ENCODE measurements around the gene ACKR3. TPM values are rescaled to one million over a fixed set of nuclear protein-coding genes. Genes with fewer than 3 reads are reported as not detected.

Gene ACKR3
- total RNA-seq, 4 donors from 2014 or later, result 7.1 to 55.0 (median 15.2) TPM

GRCh38 chr2:236610991-236611821 is 41.6 kb downstream of the ACKR3 start:
- Histone ChIP-seq H3K27ac (no peak overlapping the region), H3K4me3 (no peak overlapping the region), H3K9me3 (no peaks in the 10 kb centered on the region), H3K36me3 (no peaks in the 10 kb centered on the region), H3K27me3 (no peaks in the 10 kb centered on the region), H3K4me1 (peaks cover 8 to 16% of the 10 kb centered on the region in 2 donors)
- DNase-seq, result no peak
- ATAC-seq, result no peak
- in situ Hi-C loops (cut with MboI; ENCODE audit: low sequenced_read_pairs in 4 of 4) (no loop called here), intact Hi-C loops (cut with DNase I; ENCODE audit: low total_unique reads) (no loop called here)
- no peak for TF ChIP-seq POLR2A (IDR thresholded peaks at IDR 0.05)
- TF ChIP-seq CTCF (IDR thresholded peaks at IDR 0.05 in 4 of 5, conservative IDR thresholded peaks at IDR 0.05 in 1 of 5), result no peak

GRCh38 chr2:236612737-236613136 is 43.1 kb downstream of the ACKR3 start:
- Histone ChIP-seq H3K27me3 (no peaks in the 10 kb centered on the region), H3K36me3 (no peaks in the 10 kb centered on the region), H3K9me3 (no peaks in the 10 kb centered on the region), H3K4me3 (no peak overlapping the region), H3K27ac (no peak overlapping the region), H3K4me1 (peaks cover 8 to 16% of the 10 kb centered on the region in 2 donors)
- intact Hi-C loops (cut with DNase I; ENCODE audit: low total_unique reads), result no loop called here
- DNase-seq, result no peak
- ATAC-seq, result no peak
- TF ChIP-seq CTCF (IDR thresholded peaks at IDR 0.05 in 4 of 5, conservative IDR thresholded peaks at IDR 0.05 in 1 of 5), result no peak
- no peak for TF ChIP-seq POLR2A (IDR thresholded peaks at IDR 0.05)
- in situ Hi-C loops (cut with MboI; ENCODE audit: low sequenced_read_pairs in 4 of 4), result no loop called here

GRCh38 chr2:236613612-236614011 is 44.0 kb downstream of the ACKR3 start:
- H3K27ac ChIP-seq, result no peak overlapping the region
- H3K36me3 ChIP-seq, result no peaks in the 10 kb centered on the region
- DNase-seq (no peak), ATAC-seq (no peak)
- H3K4me3 ChIP-seq, result no peak overlapping the region
- no peaks in the 10 kb centered on the region for H3K27me3 ChIP-seq
- intact Hi-C loops (cut with DNase I; ENCODE audit: low total_unique reads) (no loop called here), in situ Hi-C loops (cut with MboI; ENCODE audit: low sequenced_read_pairs in 4 of 4) (no loop called here)
- H3K9me3 ChIP-seq, result no peaks in the 10 kb centered on the region
- TF ChIP-seq POLR2A (IDR thresholded peaks at IDR 0.05), result no peak
- TF ChIP-seq CTCF (IDR thresholded peaks at IDR 0.05 in 4 of 5, conservative IDR thresholded peaks at IDR 0.05 in 1 of 5), result no peak
- H3K4me1 ChIP-seq, result peaks cover 8 to 16% of the 10 kb centered on the region in 2 donors

- no peak for DNase-seq
- in situ Hi-C loops (cut with MboI; ENCODE audit: low sequenced_read_pairs in 4 of 4), result no loop called here
These were observed 44.9 kb downstream of the ACKR3 start for GRCh38 chr2:236614551-236614950.

More at GRCh38 chr2:236614551-236614950, 44.9 kb downstream of the ACKR3 start:
- TF ChIP-seq POLR2A (IDR thresholded peaks at IDR 0.05) (no peak), CTCF (IDR thresholded peaks at IDR 0.05 in 4 of 5, conservative IDR thresholded peaks at IDR 0.05 in 1 of 5) (no peak)
- Histone ChIP-seq H3K4me1 (peaks cover 8 to 16% of the 10 kb centered on the region in 2 donors), H3K27ac (no peak overlapping the region), H3K9me3 (no peaks in the 10 kb centered on the region), H3K36me3 (no peaks in the 10 kb centered on the region), H3K27me3 (no peaks in the 10 kb centered on the region), H3K4me3 (no peak overlapping the region)
- intact Hi-C loops (cut with DNase I; ENCODE audit: low total_unique reads), result no loop called here
- ATAC-seq, result no peak

Data from gastrocnemius medialis (tissue), 4 donors.